ENCODE data around the gene TNFAIP8L1.

Gene TNFAIP8L1

GRCh38 chr19:4682417-4683200 is 43.3 kb downstream of the TNFAIP8L1 start:
- no peak for DNase-seq

- DNase-seq: no peak
These were observed 45.2 kb downstream of the TNFAIP8L1 start for GRCh38 chr19:4684312-4685095.

GRCh38 chr19:4686700-4687099 is 47.4 kb downstream of the TNFAIP8L1 start:
- no peak for DNase-seq

- DNase-seq: no peak
These were observed 48.1 kb downstream of the TNFAIP8L1 start for GRCh38 chr19:4687396-4687795.

- DNase-seq: no peak
These were observed 49.3 kb downstream of the TNFAIP8L1 start for GRCh38 chr19:4688587-4688986.

GRCh38 chr19:4689403-4689802 is 50.1 kb downstream of the TNFAIP8L1 start:
- no peak for DNase-seq

- no peak for DNase-seq
These were observed 51.0 kb downstream of the TNFAIP8L1 start for GRCh38 chr19:4690361-4690760.

GRCh38 chr19:4691373-4691772 is 52.1 kb downstream of the TNFAIP8L1 start:
- no peak for DNase-seq

- DNase-seq: no peak
These were observed 53.1 kb downstream of the TNFAIP8L1 start for GRCh38 chr19:4692251-4693077.

GRCh38 chr19:4693078-4693350 is 53.7 kb downstream of the TNFAIP8L1 start:
- DNase-seq: no peak

GRCh38 chr19:4693471-4694121 is 54.3 kb downstream of the TNFAIP8L1 start:
- no peak for DNase-seq

GRCh38 chr19:4694211-4694987 is 55.1 kb downstream of the TNFAIP8L1 start:
- DNase-seq: peak; percentile 100

GRCh38 chr19:4695224-4695731 is 56.0 kb downstream of the TNFAIP8L1 start:
- no peak for DNase-seq

GRCh38 chr19:4697304-4697703 is 58.0 kb downstream of the TNFAIP8L1 start:
- DNase-seq: no peak

- DNase-seq: no peak
These were observed 60.7 kb downstream of the TNFAIP8L1 start for GRCh38 chr19:4699826-4700692.

- DNase-seq: no peak
These were observed 61.3 kb downstream of the TNFAIP8L1 start for GRCh38 chr19:4700693-4700970.

GRCh38 chr19:4701557-4701956 is 62.2 kb downstream of the TNFAIP8L1 start:
- DNase-seq: no peak

GRCh38 chr19:4702764-4703163 is 63.4 kb downstream of the TNFAIP8L1 start:
- DNase-seq: no peak

- no peak for DNase-seq
These were observed 64.5 kb downstream of the TNFAIP8L1 start for GRCh38 chr19:4703671-4704316.

GRCh38 chr19:4704317-4704673 is 65.0 kb downstream of the TNFAIP8L1 start:
- DNase-seq: no peak
